ENCODE measurements around the gene TMCO4. TPM values are rescaled to one million over a fixed set of nuclear protein-coding genes. Genes with fewer than 3 reads are reported as not detected.
"Not testable (repeated sequence)": the region's sequence is repeated elsewhere in the genome, so short reads cannot be mapped to it uniquely, and the experiment has no call there.

The TMCO4 gene
- total and polyA plus RNA-seq, 4 experiments from 2014 or later = 14.9 to 32.7 (median 22.7) TPM

- intact Hi-C loops (cut with micrococcal nuclease); H3K9me3 Mint-ChIP-seq; H3K4me3 ChIP-seq (ENCODE audit: low read length in 2 of 2); H3K27me3 Mint-ChIP-seq; H3K9me3 ChIP-seq (ENCODE audit: control insufficient read depth in 1 of 2, low read length in 2 of 2); H3K27me3 ChIP-seq (ENCODE audit: insufficient read depth, low read length); H3K27ac ChIP-seq (ENCODE audit: low read depth, low read length): not testable (repeated sequence)
- Mint-ChIP-seq H3K36me3 (peaks cover 47 to 48% of the 10 kb centered on the region in 2 donors), H3K4me1 (peaks cover 29 to 50% (median 37%) of the 10 kb centered on the region in 4 donors), H3K4me3 (peak overlapping the region in 7 of 8 donors; percentile 7 to 53 (median 36)), H3K27ac (peak overlapping the region in 6 of 7 donors; percentile 19 to 87 (median 63))
- DNase-seq = peak in 4 of 5 donors; percentile 27 to 30 (median 28)
- Histone ChIP-seq H3K4me1 (ENCODE audit: insufficient read depth, low read length) (peaks cover 29% of the 10 kb centered on the region), H3K36me3 (ENCODE audit: insufficient read depth, low read length) (peaks cover 10% of the 10 kb centered on the region)
- ChIA-PET POLR2A (ENCODE audit: partially characterized antibody) (interaction anchor here (1.1 to 1.6 kb wide), 2 partner anchors 10 to 12 kb away, joined by 3 to 4 read pairs; no protein-coding TSS in a partner anchor), CTCF (ENCODE audit: partially characterized antibody) (interaction anchor here (0.7 kb wide), 1 partner anchor 29 kb away, joined by 3 read pairs; no protein-coding TSS in a partner anchor)
Observed at GRCh38 chr1:19790061-19790975, 9.4 kb downstream of the TMCO4 start.

GRCh38 chr1:19786988-19787423, 12.7 kb downstream of the TMCO4 start:
- Mint-ChIP-seq H3K27me3 (no peaks in the 10 kb centered on the region), H3K4me1 (peaks cover 13 to 24% (median 16%) of the 10 kb centered on the region in 4 donors), H3K9me3 (no peaks in the 10 kb centered on the region), H3K4me3 (no peak overlapping the region), H3K27ac (no peak overlapping the region), H3K36me3 (peaks cover 46 to 57% of the 10 kb centered on the region in 2 donors)
- intact Hi-C loops (cut with micrococcal nuclease) = no loop called here
- no peaks in the 10 kb centered on the region for H3K27me3 ChIP-seq (ENCODE audit: insufficient read depth, low read length)
- POLR2A ChIA-PET (ENCODE audit: partially characterized antibody) = no interaction called here
- CTCF ChIA-PET (ENCODE audit: partially characterized antibody) = interaction anchor here (0.7 kb wide), 1 partner anchor 23 kb away, joined by 3 read pairs; no protein-coding TSS in a partner anchor
- peaks cover 14% of the 10 kb centered on the region for H3K36me3 ChIP-seq (ENCODE audit: insufficient read depth, low read length)
- no peaks in the 10 kb centered on the region for H3K9me3 ChIP-seq (ENCODE audit: control insufficient read depth in 1 of 2, low read length in 2 of 2)
- peaks cover 12% of the 10 kb centered on the region for H3K4me1 ChIP-seq (ENCODE audit: insufficient read depth, low read length)
- no peak overlapping the region for H3K4me3 ChIP-seq (ENCODE audit: low read length in 2 of 2)
- no peak for DNase-seq
- no peak overlapping the region for H3K27ac ChIP-seq (ENCODE audit: low read depth, low read length)

GRCh38 chr1:19785660-19786059, 14.1 kb downstream of the TMCO4 start:
- peaks cover 15% of the 10 kb centered on the region for H3K36me3 ChIP-seq (ENCODE audit: insufficient read depth, low read length)
- H3K9me3 Mint-ChIP-seq = no peaks in the 10 kb centered on the region
- POLR2A ChIA-PET (ENCODE audit: partially characterized antibody) = no interaction called here
- H3K4me3 ChIP-seq (ENCODE audit: low read length in 2 of 2) = no peak overlapping the region
- intact Hi-C loops (cut with micrococcal nuclease) = no loop called here
- peaks cover 8% of the 10 kb centered on the region for H3K4me1 ChIP-seq (ENCODE audit: insufficient read depth, low read length)
- no peak overlapping the region for H3K27ac ChIP-seq (ENCODE audit: low read depth, low read length)
- no peaks in the 10 kb centered on the region for H3K27me3 Mint-ChIP-seq
- H3K4me1 Mint-ChIP-seq = peaks cover 7 to 13% (median 9%) of the 10 kb centered on the region in 4 donors
- no peak for DNase-seq
- no peaks in the 10 kb centered on the region for H3K27me3 ChIP-seq (ENCODE audit: insufficient read depth, low read length)
- no peak overlapping the region for H3K27ac Mint-ChIP-seq
- no peak overlapping the region for H3K4me3 Mint-ChIP-seq
- peaks cover 47 to 60% of the 10 kb centered on the region in 2 donors for H3K36me3 Mint-ChIP-seq
- H3K9me3 ChIP-seq (ENCODE audit: control insufficient read depth in 1 of 2, low read length in 2 of 2) = no peaks in the 10 kb centered on the region
- CTCF ChIA-PET (ENCODE audit: partially characterized antibody) = no interaction called here

- no peak overlapping the region for H3K4me3 Mint-ChIP-seq
- Histone ChIP-seq H3K9me3 (ENCODE audit: control insufficient read depth in 1 of 2, low read length in 2 of 2) (no peaks in the 10 kb centered on the region), H3K4me3 (ENCODE audit: low read length in 2 of 2) (no peak overlapping the region), H3K27ac (ENCODE audit: low read depth, low read length) (no peak overlapping the region), H3K36me3 (ENCODE audit: insufficient read depth, low read length) (peaks cover 25% of the 10 kb centered on the region), H3K4me1 (ENCODE audit: insufficient read depth, low read length) (no peaks in the 10 kb centered on the region), H3K27me3 (ENCODE audit: insufficient read depth, low read length) (no peaks in the 10 kb centered on the region)
- ChIA-PET CTCF (ENCODE audit: partially characterized antibody) (no interaction called here), POLR2A (ENCODE audit: partially characterized antibody) (no interaction called here)
- H3K9me3 Mint-ChIP-seq = no peaks in the 10 kb centered on the region
- no peaks in the 10 kb centered on the region for H3K27me3 Mint-ChIP-seq
- H3K4me1 Mint-ChIP-seq = peaks cover 0 to 6% (median 0%) of the 10 kb centered on the region in 4 donors
- DNase-seq = no peak
- no peak overlapping the region for H3K27ac Mint-ChIP-seq
- intact Hi-C loops (cut with micrococcal nuclease) = no loop called here
- peaks cover 64 to 78% of the 10 kb centered on the region in 2 donors for H3K36me3 Mint-ChIP-seq
Observed at GRCh38 chr1:19780267-19780877, 19.3 kb downstream of the TMCO4 start.

GRCh38 chr1:19776933-19777332, 22.8 kb downstream of the TMCO4 start:
- CTCF ChIA-PET (ENCODE audit: partially characterized antibody) = interaction anchor here (0.7 kb wide), 1 partner anchor 467 kb away, joined by 3 read pairs; no protein-coding TSS in a partner anchor
- Histone ChIP-seq H3K36me3 (ENCODE audit: insufficient read depth, low read length) (peaks cover 29% of the 10 kb centered on the region), H3K4me3 (ENCODE audit: low read length in 2 of 2) (no peak overlapping the region)

GRCh38 chr1:19776287-19776686, 23.4 kb downstream of the TMCO4 start:
- intact Hi-C loops (cut with micrococcal nuclease) = no loop called here
- Histone ChIP-seq H3K9me3 (ENCODE audit: control insufficient read depth in 1 of 2, low read length in 2 of 2) (no peaks in the 10 kb centered on the region), H3K36me3 (ENCODE audit: insufficient read depth, low read length) (peaks cover 29% of the 10 kb centered on the region), H3K27me3 (ENCODE audit: insufficient read depth, low read length) (no peaks in the 10 kb centered on the region), H3K4me3 (ENCODE audit: low read length in 2 of 2) (no peak overlapping the region), H3K27ac (ENCODE audit: low read depth, low read length) (no peak overlapping the region), H3K4me1 (ENCODE audit: insufficient read depth, low read length) (no peaks in the 10 kb centered on the region)
- Mint-ChIP-seq H3K4me1 (peaks cover 0 to 6% (median 0%) of the 10 kb centered on the region in 4 donors), H3K36me3 (peaks cover 54 to 74% of the 10 kb centered on the region in 2 donors), H3K27me3 (no peaks in the 10 kb centered on the region), H3K9me3 (no peaks in the 10 kb centered on the region), H3K27ac (no peak overlapping the region), H3K4me3 (no peak overlapping the region)
- DNase-seq = no peak
- ChIA-PET CTCF (ENCODE audit: partially characterized antibody) (no interaction called here), POLR2A (ENCODE audit: partially characterized antibody) (no interaction called here)

More at GRCh38 chr1:19776933-19777332, 22.8 kb downstream of the TMCO4 start:
- Mint-ChIP-seq H3K9me3 (no peaks in the 10 kb centered on the region), H3K36me3 (peaks cover 56 to 73% of the 10 kb centered on the region in 2 donors), H3K4me3 (no peak overlapping the region), H3K4me1 (peaks cover 0 to 6% (median 0%) of the 10 kb centered on the region in 4 donors), H3K27me3 (no peaks in the 10 kb centered on the region), H3K27ac (no peak overlapping the region)
- intact Hi-C loops (cut with micrococcal nuclease) = no loop called here
- POLR2A ChIA-PET (ENCODE audit: partially characterized antibody) = no interaction called here
- Histone ChIP-seq H3K27me3 (ENCODE audit: insufficient read depth, low read length) (no peaks in the 10 kb centered on the region), H3K27ac (ENCODE audit: low read depth, low read length) (no peak overlapping the region), H3K4me1 (ENCODE audit: insufficient read depth, low read length) (no peaks in the 10 kb centered on the region), H3K9me3 (ENCODE audit: control insufficient read depth in 1 of 2, low read length in 2 of 2) (no peaks in the 10 kb centered on the region)
- no peak for DNase-seq

GRCh38 chr1:19775831-19776230, 23.9 kb downstream of the TMCO4 start:
- Histone ChIP-seq H3K36me3 (ENCODE audit: insufficient read depth, low read length) (peaks cover 29% of the 10 kb centered on the region), H3K9me3 (ENCODE audit: control insufficient read depth in 1 of 2, low read length in 2 of 2) (no peaks in the 10 kb centered on the region), H3K27me3 (ENCODE audit: insufficient read depth, low read length) (no peaks in the 10 kb centered on the region), H3K27ac (ENCODE audit: low read depth, low read length) (no peak overlapping the region), H3K4me1 (ENCODE audit: insufficient read depth, low read length) (no peaks in the 10 kb centered on the region), H3K4me3 (ENCODE audit: low read length in 2 of 2) (no peak overlapping the region)
- ChIA-PET CTCF (ENCODE audit: partially characterized antibody) (no interaction called here), POLR2A (ENCODE audit: partially characterized antibody) (no interaction called here)
- H3K4me1 Mint-ChIP-seq = peaks cover 0 to 6% (median 0%) of the 10 kb centered on the region in 4 donors
- no peak for DNase-seq
- intact Hi-C loops (cut with micrococcal nuclease) = no loop called here
- H3K4me3 Mint-ChIP-seq = no peak overlapping the region
- peaks cover 57 to 77% of the 10 kb centered on the region in 2 donors for H3K36me3 Mint-ChIP-seq
- H3K27me3 Mint-ChIP-seq = no peaks in the 10 kb centered on the region
- no peak overlapping the region for H3K27ac Mint-ChIP-seq
- H3K9me3 Mint-ChIP-seq = no peaks in the 10 kb centered on the region
